Activated T-cell treated with anti-CD3 and anti-CD28 coated beads, Interleukin-2, amount 50 U/mL, for 4 hours (primary cell): ENCODE measurements around the gene ARPC5L. TPM values are rescaled to one million over a fixed set of nuclear protein-coding genes. Genes with fewer than 3 reads are reported as not detected.

Experiments
- ATAC-seq, 2 donors: fragments of 200-7000 bp; cut with Tn5 transposase; one replicate each; pipeline ENCODE4 v1.10.0; 2021
- DNase-seq: peaks from one replicate; pipeline ENCODE4 v3.0.0-alpha.2; 2020
- H3K27me3 Mint-ChIP-seq: one replicate; pipeline ENCODE4 v1.8.0; 2021; ENCODE audit warnings: low read depth, mixed read lengths
- H3K36me3 Mint-ChIP-seq: one replicate; pipeline ENCODE4 v1.8.0; 2022; ENCODE audit warnings: mixed read lengths; ENCODE audit not compliant: insufficient read depth
- H3K4me1 Mint-ChIP-seq: one replicate; pipeline ENCODE4 v1.8.0; 2021; ENCODE audit warnings: low read depth, mixed read lengths
- H3K4me3 Mint-ChIP-seq: one replicate; pipeline ENCODE4 v1.8.0; 2021; ENCODE audit warnings: mild to moderate bottlenecking, moderate library complexity, mixed read lengths
- H3K9me3 Mint-ChIP-seq: one replicate; pipeline ENCODE4 v1.8.0; 2021; ENCODE audit warnings: mixed read lengths
- total RNA-seq, 3 donors: library from RNA; stranded (reverse); gene quantifications; one replicate each; pipeline ENCODE4 v1.2.1, GENCODE V29; 2021

Gene ARPC5L
- total RNA-seq, 3 donors from 2014 or later: 131 to 146 (median 146) TPM

DNA sequence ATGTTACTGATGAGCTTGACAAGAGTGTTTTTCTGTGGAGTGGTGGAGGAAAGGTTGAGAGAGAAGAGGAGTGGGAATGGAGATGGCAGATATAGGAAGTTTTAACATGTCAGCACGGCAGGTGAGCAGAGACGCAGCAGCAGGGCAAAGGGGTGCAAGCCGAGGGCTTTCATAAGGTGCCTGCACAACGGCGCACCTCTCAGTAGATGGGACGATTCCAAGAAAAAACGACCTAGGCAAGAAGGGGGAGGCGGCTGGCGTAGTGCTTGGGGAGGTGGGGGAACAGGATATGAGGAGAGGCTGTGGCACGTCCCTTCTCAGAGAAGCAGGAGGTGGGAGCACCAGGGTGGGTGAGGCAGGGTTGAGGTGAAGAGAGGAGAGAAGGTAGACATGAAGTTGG is 24.5 kb downstream of the ARPC5L start:
- DNase-seq (no peak), ATAC-seq (no peak)
- H3K4me1 Mint-ChIP-seq: no peaks in the 10 kb centered on the region
- no peaks in the 10 kb centered on the region for H3K9me3 Mint-ChIP-seq
- H3K36me3 Mint-ChIP-seq: peaks cover 43% of the 10 kb centered on the region
- H3K27me3 Mint-ChIP-seq: no peaks in the 10 kb centered on the region
- H3K4me3 Mint-ChIP-seq: no peak overlapping the region

DNA sequence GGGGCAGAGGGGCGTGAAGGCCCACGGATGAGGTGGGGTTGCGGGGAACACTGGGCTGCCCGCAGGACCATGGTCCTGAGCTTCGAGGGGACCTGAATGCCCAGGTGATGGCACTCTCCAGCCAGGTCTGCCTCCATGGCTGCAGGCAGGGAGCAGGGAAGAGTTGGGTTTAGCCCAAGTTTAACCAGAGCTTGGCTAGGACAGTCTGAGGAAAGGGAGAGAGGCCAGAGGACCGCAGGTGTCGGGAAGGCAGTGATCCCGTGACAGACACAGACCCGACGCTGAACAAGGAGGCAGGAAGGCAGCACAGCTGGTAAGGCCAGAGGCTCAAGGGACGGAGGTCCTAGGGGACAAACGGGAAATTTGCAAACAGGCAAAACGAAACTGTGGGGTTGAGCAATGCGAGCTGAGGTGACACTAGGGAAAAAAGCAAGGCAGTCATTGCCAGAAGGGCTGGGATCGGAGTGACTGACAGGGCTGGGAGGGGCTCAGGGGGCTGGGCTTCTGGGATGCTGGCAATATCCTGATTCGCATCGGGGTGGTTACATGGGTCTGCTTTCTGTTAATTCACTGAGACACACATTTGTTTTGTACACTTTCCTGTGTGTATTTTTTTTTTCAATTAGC is 25.0 kb downstream of the ARPC5L start:
- Mint-ChIP-seq H3K4me1 (no peaks in the 10 kb centered on the region), H3K36me3 (peaks cover 40% of the 10 kb centered on the region), H3K4me3 (no peak overlapping the region), H3K9me3 (no peaks in the 10 kb centered on the region), H3K27me3 (no peaks in the 10 kb centered on the region)
- DNase-seq (no peak), ATAC-seq (no peak)

DNA sequence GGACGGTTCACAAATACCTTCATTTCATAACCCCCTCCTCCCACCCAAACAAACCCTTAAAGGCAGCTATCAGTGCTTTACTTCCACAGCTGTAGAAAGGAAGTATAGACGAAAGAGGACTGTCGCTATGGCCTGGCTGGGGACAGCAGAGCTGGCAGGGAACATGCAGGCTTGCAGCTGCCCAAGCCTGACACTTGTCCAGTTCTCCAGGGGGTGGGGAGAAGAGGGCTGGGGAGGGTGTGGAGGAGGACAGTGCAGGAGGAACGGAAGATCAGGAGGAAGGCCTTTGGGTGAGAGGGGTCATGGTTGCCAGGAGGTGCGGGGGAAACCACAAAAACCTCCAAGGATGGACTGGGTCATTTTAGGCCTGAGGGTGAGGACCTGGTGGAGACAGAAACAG is 25.9 kb downstream of the ARPC5L start:
- H3K4me3 Mint-ChIP-seq: no peak overlapping the region
- H3K9me3 Mint-ChIP-seq: no peaks in the 10 kb centered on the region
- DNase-seq (no peak), ATAC-seq (no peak)
- no peaks in the 10 kb centered on the region for H3K27me3 Mint-ChIP-seq
- H3K36me3 Mint-ChIP-seq: peaks cover 41% of the 10 kb centered on the region
- no peaks in the 10 kb centered on the region for H3K4me1 Mint-ChIP-seq

DNA sequence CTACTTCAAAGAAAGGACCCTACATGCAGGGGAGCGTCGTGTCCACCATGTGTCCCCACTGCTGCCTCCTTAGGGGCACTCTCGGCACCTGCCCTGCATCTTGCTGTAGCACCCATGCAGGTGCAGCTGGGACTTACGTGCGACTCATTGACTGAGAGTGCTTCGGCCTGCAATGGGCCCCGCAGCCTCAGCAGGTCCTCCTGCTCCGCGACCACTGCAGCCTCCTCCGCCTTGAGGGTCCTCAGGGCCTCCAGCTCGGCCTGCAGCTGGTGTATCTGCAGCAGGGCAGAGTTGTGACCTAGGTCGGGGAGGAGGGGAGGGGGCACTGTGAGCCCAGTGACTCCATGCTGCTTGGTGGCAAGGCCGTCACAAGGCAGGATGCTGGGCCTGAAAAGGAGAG is 27.1 kb downstream of the ARPC5L start:
- no peak for ATAC-seq
- Mint-ChIP-seq H3K4me3 (no peak overlapping the region), H3K36me3 (peaks cover 46% of the 10 kb centered on the region), H3K9me3 (no peaks in the 10 kb centered on the region), H3K4me1 (no peaks in the 10 kb centered on the region), H3K27me3 (no peaks in the 10 kb centered on the region)
- DNase-seq: no peak

DNA sequence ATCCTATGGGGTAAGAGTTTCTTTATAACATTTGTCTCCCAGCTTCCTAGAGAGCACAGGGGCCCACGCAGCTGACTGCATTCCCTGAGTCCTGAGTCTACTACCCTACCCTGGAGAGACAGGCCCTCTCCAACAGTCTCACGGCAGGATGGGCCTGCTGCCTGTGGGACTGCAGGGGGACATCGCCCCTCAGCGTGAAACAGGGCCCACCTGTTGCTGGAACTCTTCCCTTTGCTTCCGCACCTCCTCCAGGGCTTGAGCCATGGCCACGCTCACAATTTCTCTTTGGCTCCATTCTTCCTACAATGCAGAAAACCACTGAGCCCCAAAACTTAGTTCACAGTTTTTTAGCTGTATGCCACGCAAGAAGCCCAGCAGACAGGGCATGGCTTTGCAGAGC is 28.2 kb downstream of the ARPC5L start:
- ATAC-seq (no peak), DNase-seq (no peak)
- H3K9me3 Mint-ChIP-seq: no peaks in the 10 kb centered on the region
- H3K4me1 Mint-ChIP-seq: peaks cover 7% of the 10 kb centered on the region
- no peaks in the 10 kb centered on the region for H3K27me3 Mint-ChIP-seq
- no peak overlapping the region for H3K4me3 Mint-ChIP-seq
- peaks cover 46% of the 10 kb centered on the region for H3K36me3 Mint-ChIP-seq

DNA sequence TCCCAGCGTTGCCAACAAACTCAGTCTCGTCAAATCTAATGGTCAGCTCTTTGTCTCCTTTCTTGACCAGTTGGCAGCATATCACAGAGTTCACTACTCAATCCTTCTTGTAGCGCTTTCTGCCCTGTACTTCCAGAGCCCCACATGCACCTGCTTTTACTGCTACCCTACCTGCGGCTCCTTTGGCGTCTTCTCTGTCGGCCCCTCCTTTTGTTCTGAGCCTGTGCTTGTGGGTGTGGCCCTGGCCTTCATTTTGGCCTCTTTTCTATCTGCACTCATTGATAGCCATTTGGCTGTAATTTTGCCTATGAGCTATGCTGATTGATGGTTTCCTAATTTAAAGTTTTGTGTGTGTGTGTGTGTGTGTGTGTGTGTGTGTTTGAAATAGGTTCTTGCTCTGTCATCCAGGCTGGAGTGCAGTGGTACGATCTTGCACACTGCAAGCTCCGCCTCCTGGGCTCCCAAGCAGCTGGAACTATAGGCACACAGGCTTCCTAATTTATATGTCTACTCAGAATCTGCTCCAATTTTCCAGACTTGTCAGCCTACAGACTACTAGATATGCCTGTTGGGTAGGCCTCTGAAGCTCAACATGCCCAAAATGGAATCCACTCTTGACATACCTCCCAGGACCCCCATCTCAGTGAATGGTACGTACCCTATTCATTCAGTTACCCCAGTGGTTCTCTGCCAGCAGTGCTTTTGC is 32.3 kb downstream of the ARPC5L start:
- Mint-ChIP-seq H3K9me3 (no peaks in the 10 kb centered on the region), H3K4me3 (no peak overlapping the region), H3K36me3 (peaks cover 46% of the 10 kb centered on the region), H3K27me3 (no peaks in the 10 kb centered on the region), H3K4me1 (peaks cover 9% of the 10 kb centered on the region)
- no peak for ATAC-seq
- DNase-seq: no peak

DNA sequence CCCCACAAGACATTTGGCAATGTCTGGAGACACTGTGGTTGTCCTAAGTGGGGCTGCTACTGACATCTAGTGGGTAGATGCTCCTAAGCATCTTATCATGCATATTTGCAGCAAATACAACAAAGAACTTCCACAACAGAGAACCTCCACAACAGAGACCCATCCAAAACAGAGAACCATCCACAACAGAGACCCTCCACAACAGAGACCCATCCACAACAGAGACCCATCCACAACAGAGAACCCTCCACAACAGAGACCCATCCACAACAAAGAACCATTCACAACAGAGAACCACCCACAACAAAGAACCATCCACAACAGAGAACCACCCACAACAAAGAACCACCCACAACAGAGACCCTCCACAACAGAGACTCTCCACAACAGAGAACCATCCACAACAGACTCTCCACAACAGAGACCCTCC is 32.8 kb downstream of the ARPC5L start:
- H3K27me3 Mint-ChIP-seq: no peaks in the 10 kb centered on the region
- DNase-seq (peak; percentile 27), ATAC-seq (peak; percentile 65 to 78)
- H3K4me1 Mint-ChIP-seq: peaks cover 9% of the 10 kb centered on the region
- no peak overlapping the region for H3K4me3 Mint-ChIP-seq
- H3K36me3 Mint-ChIP-seq: peaks cover 43% of the 10 kb centered on the region
- H3K9me3 Mint-ChIP-seq: no peaks in the 10 kb centered on the region

DNA sequence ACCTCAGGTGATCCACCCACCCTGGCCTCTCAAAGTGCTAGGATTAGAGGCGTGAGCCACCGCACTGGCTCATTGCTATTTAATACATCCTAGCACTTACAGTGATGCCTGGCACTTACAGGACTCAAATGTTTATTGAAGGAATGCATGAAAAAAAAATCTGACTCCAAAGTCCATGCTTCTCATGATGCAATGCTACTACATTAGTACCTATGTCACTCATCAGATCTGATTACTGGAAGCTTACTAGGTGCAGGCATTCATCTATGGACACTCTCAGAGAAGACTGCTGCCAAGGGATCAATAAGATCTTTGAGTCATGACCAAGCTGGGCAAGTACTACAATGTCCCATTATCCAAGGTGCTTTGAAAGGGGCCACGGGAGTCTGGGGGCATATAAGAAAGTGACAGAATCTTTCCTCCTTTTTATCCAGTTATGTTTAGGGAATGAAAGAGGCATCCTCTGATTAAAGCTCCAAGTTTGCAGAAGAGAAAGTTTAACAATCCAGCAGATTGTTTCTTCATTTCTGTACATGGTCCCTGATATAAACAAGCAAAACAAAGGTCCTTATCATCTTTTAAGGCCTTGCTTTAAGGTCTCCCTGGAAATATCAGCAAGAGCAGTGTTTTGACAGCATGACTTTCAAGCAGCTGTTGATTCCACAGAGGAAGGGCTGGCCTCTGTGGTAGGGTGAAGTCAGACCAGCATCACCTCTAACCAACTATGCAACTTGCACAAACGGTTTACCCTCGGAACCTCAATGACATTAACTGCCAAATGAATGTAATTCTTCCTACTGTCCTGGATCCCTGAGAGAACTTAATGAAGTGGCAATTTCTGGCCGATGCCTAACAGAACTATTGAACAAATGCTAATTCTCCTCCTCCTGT is 35.9 kb downstream of the ARPC5L start:
- ATAC-seq: no peak
- Mint-ChIP-seq H3K36me3 (peaks cover 34% of the 10 kb centered on the region), H3K27me3 (no peaks in the 10 kb centered on the region), H3K4me3 (no peak overlapping the region), H3K9me3 (no peaks in the 10 kb centered on the region), H3K4me1 (peaks cover 9% of the 10 kb centered on the region)
- DNase-seq: no peak

DNA sequence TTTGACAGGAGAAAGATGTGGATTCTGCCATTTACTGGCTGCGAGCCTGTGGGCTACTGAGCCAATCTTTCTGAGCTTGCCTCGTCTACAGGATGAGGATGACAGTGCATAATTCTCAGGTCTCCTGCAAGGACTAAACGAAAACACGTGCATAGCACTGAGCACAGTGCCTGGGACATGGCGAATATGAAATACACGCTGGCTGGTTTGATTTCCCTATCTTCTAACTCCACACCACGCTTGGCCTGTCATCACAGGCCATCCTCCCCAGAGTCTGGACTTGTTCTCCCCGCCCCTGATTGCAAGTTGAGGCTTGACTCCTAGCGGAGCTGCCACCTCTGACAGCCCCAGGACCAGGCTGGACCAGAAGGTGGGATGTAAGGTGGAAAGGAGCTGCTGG is 37.9 kb downstream of the ARPC5L start:
- Mint-ChIP-seq H3K9me3 (no peaks in the 10 kb centered on the region), H3K4me1 (peaks cover 5% of the 10 kb centered on the region), H3K4me3 (no peak overlapping the region), H3K27me3 (no peaks in the 10 kb centered on the region), H3K36me3 (peaks cover 31% of the 10 kb centered on the region)
- DNase-seq (no peak), ATAC-seq (no peak)

DNA sequence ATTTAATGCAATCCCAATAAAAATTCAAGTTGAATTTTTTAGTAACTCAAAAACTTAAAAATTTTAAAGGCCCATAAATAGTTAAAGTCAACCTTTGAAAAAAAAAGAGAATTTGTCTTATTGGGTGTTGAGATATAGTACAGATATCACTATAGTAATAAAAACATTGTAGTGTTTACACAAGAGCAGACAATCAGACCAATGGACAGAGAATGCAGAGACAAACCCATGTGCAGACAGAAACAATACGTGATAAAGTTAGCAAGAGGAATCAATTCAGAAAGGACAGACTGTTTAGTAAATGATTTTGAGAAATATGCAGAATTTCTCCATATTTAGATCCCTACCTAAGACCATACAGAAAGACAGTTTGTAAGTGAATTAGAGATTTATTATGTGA is 45.0 kb downstream of the ARPC5L start:
- ATAC-seq (no peak), DNase-seq (no peak)
- H3K27me3 Mint-ChIP-seq: no peaks in the 10 kb centered on the region
- no peaks in the 10 kb centered on the region for H3K4me1 Mint-ChIP-seq
- peaks cover 33% of the 10 kb centered on the region for H3K36me3 Mint-ChIP-seq
- H3K9me3 Mint-ChIP-seq: no peaks in the 10 kb centered on the region
- no peak overlapping the region for H3K4me3 Mint-ChIP-seq

DNA sequence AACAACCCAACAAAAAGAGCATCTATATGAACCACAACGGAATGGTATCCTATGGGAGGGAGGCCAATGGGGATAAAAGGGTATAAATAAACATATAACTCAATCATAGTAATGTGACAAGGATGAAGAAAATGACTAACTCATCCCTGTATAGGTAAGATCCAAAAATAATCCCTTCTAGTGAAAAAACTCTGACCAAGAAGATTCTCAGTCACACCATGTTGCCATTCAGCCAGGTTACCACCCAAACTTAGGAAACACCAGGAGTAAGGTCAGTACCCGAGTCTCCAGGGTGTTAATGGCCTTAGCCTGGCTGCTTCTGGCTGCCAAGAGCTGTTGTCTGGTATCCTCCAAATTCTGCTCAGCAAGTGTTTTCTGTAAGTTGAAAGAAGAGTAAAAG is 46.2 kb downstream of the ARPC5L start:
- ATAC-seq (no peak), DNase-seq (no peak)
- Mint-ChIP-seq H3K36me3 (peaks cover 40% of the 10 kb centered on the region), H3K27me3 (no peaks in the 10 kb centered on the region), H3K4me3 (no peak overlapping the region), H3K4me1 (no peaks in the 10 kb centered on the region), H3K9me3 (no peaks in the 10 kb centered on the region)

DNA sequence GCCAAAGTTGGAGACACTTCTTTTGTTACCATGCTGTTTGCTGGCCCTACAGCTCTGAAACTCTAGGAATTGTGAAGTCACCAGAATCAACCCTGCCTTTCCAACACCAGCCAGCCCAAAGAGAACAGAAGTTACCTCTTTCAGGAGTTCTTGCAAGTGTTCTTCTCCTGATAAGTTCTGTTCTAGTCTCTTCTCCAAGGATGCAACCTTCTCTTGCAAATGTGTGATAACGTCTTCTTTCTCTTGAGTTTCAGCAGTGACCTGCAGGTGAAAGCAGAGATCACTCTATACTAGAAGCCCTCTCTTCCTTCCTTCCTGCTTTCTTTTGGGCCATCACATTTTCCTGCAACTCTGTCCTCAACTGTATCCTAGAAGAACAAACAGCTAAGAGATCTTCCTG is 49.8 kb downstream of the ARPC5L start:
- DNase-seq (no peak), ATAC-seq (no peak)
- Mint-ChIP-seq H3K9me3 (no peaks in the 10 kb centered on the region), H3K4me3 (no peak overlapping the region), H3K36me3 (peaks cover 49% of the 10 kb centered on the region), H3K4me1 (no peaks in the 10 kb centered on the region), H3K27me3 (no peaks in the 10 kb centered on the region)

DNA sequence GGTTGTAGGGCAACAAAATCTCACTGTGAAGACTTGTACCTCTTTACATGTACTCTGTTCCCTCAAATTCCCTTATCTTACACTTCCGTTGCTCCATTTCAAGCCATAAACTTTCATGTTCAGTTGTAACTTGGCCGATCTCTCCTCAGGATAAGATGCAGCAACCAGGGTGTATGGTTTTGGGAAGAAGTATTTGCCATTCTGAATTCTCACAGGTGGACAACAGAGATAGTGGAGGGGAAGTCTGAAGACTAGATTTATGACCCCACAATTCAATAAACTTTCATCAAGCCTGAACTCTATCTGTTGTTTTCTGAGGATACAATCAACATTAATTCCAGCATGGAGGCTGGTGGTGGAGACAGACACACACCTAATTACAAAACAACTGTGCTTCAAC is 51.4 kb downstream of the ARPC5L start:
- Mint-ChIP-seq H3K9me3 (no peaks in the 10 kb centered on the region), H3K27me3 (no peaks in the 10 kb centered on the region), H3K4me1 (no peaks in the 10 kb centered on the region), H3K4me3 (no peak overlapping the region), H3K36me3 (peaks cover 43% of the 10 kb centered on the region)
- ATAC-seq (no peak), DNase-seq (no peak)

DNA sequence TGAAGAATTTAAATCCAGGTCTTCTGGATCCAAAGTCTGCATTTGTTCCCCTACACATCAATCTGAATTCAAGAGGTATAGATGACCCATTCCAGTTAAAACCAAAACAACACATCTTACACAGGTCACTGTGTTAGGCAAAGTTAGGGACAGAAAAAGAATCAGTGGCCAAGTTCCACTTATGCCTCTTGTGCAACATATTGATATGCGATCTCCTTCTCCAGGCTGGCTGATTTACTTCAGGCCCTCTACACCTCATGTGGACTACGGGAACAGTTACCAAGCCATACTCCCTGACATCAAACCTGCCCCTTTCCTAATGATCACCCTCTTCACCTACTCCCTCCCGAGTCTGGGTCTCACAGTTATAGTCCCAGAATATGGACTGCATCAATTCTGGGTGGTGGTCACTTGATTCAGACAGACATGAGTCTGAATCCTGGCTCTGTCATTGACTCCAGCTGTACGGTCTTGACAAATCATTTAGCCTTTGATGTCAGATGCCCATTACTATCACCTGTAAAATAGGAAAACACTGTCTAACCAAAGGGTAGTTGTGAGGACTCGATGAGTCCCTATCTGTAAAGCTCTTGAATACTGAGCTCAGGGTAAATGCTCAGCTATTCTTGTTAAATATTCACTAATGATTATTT is 52.9 kb downstream of the ARPC5L start:
- H3K27me3 Mint-ChIP-seq: no peaks in the 10 kb centered on the region
- H3K4me3 Mint-ChIP-seq: no peak overlapping the region
- DNase-seq: no peak
- peaks cover 46% of the 10 kb centered on the region for H3K36me3 Mint-ChIP-seq
- ATAC-seq: no peak
- no peaks in the 10 kb centered on the region for H3K9me3 Mint-ChIP-seq
- no peaks in the 10 kb centered on the region for H3K4me1 Mint-ChIP-seq
